ENCODE measurements around the gene ADAMTSL3. TPM values are rescaled to one million over a fixed set of nuclear protein-coding genes. Genes with fewer than 3 reads are reported as not detected.

Gene ADAMTSL3
- total and polyA plus RNA-seq, 2 experiments from 2014 or later: 0.61 to 0.87 TPM

- TF ChIP-seq REST (IDR thresholded peaks at IDR 0.05; ENCODE audit: unreplicated experiment) (no peak), JUNB (IDR thresholded peaks at IDR 0.05; ENCODE audit: unreplicated experiment) (no peak), EZH2 (IDR thresholded peaks at IDR 0.05; ENCODE audit: low read depth, unreplicated experiment) (no peak), ETS1 (IDR thresholded peaks at IDR 0.05) (no peak), CTCF (conservative IDR thresholded peaks at IDR 0.05; ENCODE audit: low read depth in 2 of 2) (no peak), POLR2AphosphoS5 (IDR thresholded peaks at IDR 0.05; ENCODE audit: low read depth) (no peak), ZNF114 (CRISPR knock-in tag; IDR thresholded peaks at IDR 0.05) (no peak)
Observed at GRCh38 chr15:83809345-83809744, 155.4 kb downstream of the ADAMTSL3 start (continued).

GRCh38 chr15:83810110-83810509 lies 156.2 kb downstream of the ADAMTSL3 start:
- Mint-ChIP-seq H3K36me3 (ENCODE audit: low read depth) (no peaks in the 10 kb centered on the region; the same call in 2 of the 3 replicates), H3K27me3 (ENCODE audit: insufficient read depth, low read depth, poor library complexity) (no peaks in the 10 kb centered on the region), H3K27ac (no peak overlapping the region), H3K4me3 (no peak overlapping the region), H3K4me1 (no peaks in the 10 kb centered on the region), H3K9me3 (peaks cover 5% of the 10 kb centered on the region; the same call in 1 of the 3 replicates)
- no peak overlapping the region for H3K4me3 ChIP-seq
- no peak overlapping the region for H3K4me2 ChIP-seq
- H3K9me2 ChIP-seq (ENCODE audit: insufficient read depth): peaks cover 7% of the 10 kb centered on the region; the same call in 1 of the 2 replicates
- ATAC-seq: no peak
- H3K4me1 ChIP-seq (ENCODE audit: insufficient read depth): no peaks in the 10 kb centered on the region
- no peaks in the 10 kb centered on the region for H3K27me3 ChIP-seq (ENCODE audit: insufficient read depth)
- no peak for DNase-seq (ENCODE audit: low spot score)
- H3K36me3 ChIP-seq (ENCODE audit: insufficient read depth): no peaks in the 10 kb centered on the region
- no peaks in the 10 kb centered on the region for H3F3A ChIP-seq (replicated peaks; ENCODE audit: low read depth)
- H4K20me1 ChIP-seq (replicated peaks; ENCODE audit: insufficient read depth): no peaks in the 10 kb centered on the region
- H3K27ac ChIP-seq (ENCODE audit: low read depth): no peak overlapping the region
- H3K79me2 ChIP-seq (replicated peaks; ENCODE audit: insufficient read depth): no peaks in the 10 kb centered on the region
- no peak overlapping the region; the same call in 1 of the 2 replicates for H2AFZ ChIP-seq
- no peak for TF ChIP-seq ETS1 (IDR thresholded peaks at IDR 0.05)
- TF ChIP-seq EZH2 (IDR thresholded peaks at IDR 0.05; ENCODE audit: low read depth, unreplicated experiment): no peak
- TF ChIP-seq STAT1 (IDR thresholded peaks at IDR 0.05; ENCODE audit: unreplicated experiment): no peak
- TF ChIP-seq CTCF (conservative IDR thresholded peaks at IDR 0.05; ENCODE audit: low read depth in 2 of 2): no peak
- TF ChIP-seq POLR2AphosphoS5 (IDR thresholded peaks at IDR 0.05; ENCODE audit: low read depth): no peak
- no peak for TF ChIP-seq EZH2phosphoT487 (IDR thresholded peaks at IDR 0.05; ENCODE audit: unreplicated experiment)
- no peak for TF ChIP-seq JUNB (IDR thresholded peaks at IDR 0.05; ENCODE audit: unreplicated experiment)
- no peak for TF ChIP-seq ZNF114 (CRISPR knock-in tag; IDR thresholded peaks at IDR 0.05)
- TF ChIP-seq CREB1 (CRISPR knock-in tag; IDR thresholded peaks at IDR 0.05; ENCODE audit: low read depth): no peak
- no peak for TF ChIP-seq ZNF331 (CRISPR knock-in tag; IDR thresholded peaks at IDR 0.05; ENCODE audit: low read depth)
- TF ChIP-seq NANOG (IDR thresholded peaks at IDR 0.05; ENCODE audit: borderline replicate concordance): no peak
- no peak for TF ChIP-seq REST (IDR thresholded peaks at IDR 0.05; ENCODE audit: unreplicated experiment)
